MM.1S (cell line): ENCODE results near the gene SLC6A12.

Source experiments
- DNase-seq: peaks from one replicate; pipeline ENCODE4 v3.0.0-alpha.2; 2015
- H2AFZ ChIP-seq: fragments of 300-600 bp; sonication (generic); 2 replicates; pipeline ENCODE4 v1.6.0; 2016; ENCODE audit warnings: antibody characterized with exemption, low read length
- H3F3A ChIP-seq: fragments of 300-600 bp; sonication (generic); 2 replicates; pipeline ENCODE4 v1.6.1; 2016; ENCODE audit warnings: mild to moderate bottlenecking, antibody characterized with exemption, low read length, moderate library complexity, mixed read lengths; ENCODE audit not compliant: insufficient read depth
- H3K27ac ChIP-seq: fragments of 300-600 bp; sonication (generic); 2 replicates; pipeline ENCODE4 v1.5.1; 2016; ENCODE audit warnings: mild to moderate bottlenecking, low read length
- H3K27me3 ChIP-seq: fragments of 300-600 bp; sonication (generic); replicated peaks from 2 replicates; pipeline ENCODE4 v1.6.0; 2016; ENCODE audit warnings: low read length; ENCODE audit not compliant: insufficient read depth
- H3K36me3 ChIP-seq: fragments of 300-600 bp; sonication (generic); replicated peaks from 2 replicates; pipeline ENCODE4 v1.6.1; 2016; ENCODE audit warnings: mild to moderate bottlenecking, low read length, mixed read lengths; ENCODE audit not compliant: insufficient read depth
- H3K4me1 ChIP-seq: fragments of 300-600 bp; sonication (generic); 2 replicates; pipeline ENCODE4 v1.6.1; 2016; ENCODE audit warnings: low read length, mixed read lengths
- H3K4me2 ChIP-seq: fragments of 300-600 bp; sonication (generic); 2 replicates; pipeline ENCODE4 v1.6.0; 2016; ENCODE audit warnings: low read depth, low read length
- H3K4me3 ChIP-seq: fragments of 300-600 bp; sonication (generic); 2 replicates; pipeline ENCODE4 v1.5.1; 2016; ENCODE audit warnings: low read length, mixed read lengths
- H3K79me2 ChIP-seq: fragments of 300-600 bp; sonication (generic); 2 replicates; pipeline ENCODE4 v1.6.1; 2016; ENCODE audit warnings: mixed run types, low read length, mixed read lengths
- H3K9ac ChIP-seq: fragments of 300-600 bp; sonication (generic); 2 replicates; pipeline ENCODE4 v1.6.1; 2016; ENCODE audit warnings: low read length, mixed read lengths
- H3K9me2 ChIP-seq: fragments of 300-600 bp; sonication (generic); replicated peaks from 2 replicates; pipeline ENCODE4 v1.6.1; 2016; ENCODE audit warnings: mild to moderate bottlenecking, low read length, mixed read lengths; ENCODE audit not compliant: insufficient read depth
- H3K9me3 ChIP-seq: fragments of 300-600 bp; sonication (generic); replicated peaks from 2 replicates; pipeline ENCODE4 v1.6.1; 2016; ENCODE audit warnings: mild to moderate bottlenecking, low read length, mixed read lengths; ENCODE audit not compliant: insufficient read depth
- H4K20me1 ChIP-seq: fragments of 300-600 bp; sonication (generic); 2 replicates; pipeline ENCODE4 v1.6.1; 2016; ENCODE audit warnings: mild to moderate bottlenecking, low read length, moderate library complexity, mixed read lengths; ENCODE audit not compliant: insufficient read depth
- EZH2 ChIP-seq: fragments of 300-600 bp; sonication (generic); optimal IDR thresholded peaks from 2 replicates; pipeline ENCODE3; 2017; ENCODE audit warnings: low read depth, mild to moderate bottlenecking, antibody characterized with exemption, low read length, mixed read lengths
- EZH2phosphoT487 ChIP-seq: fragments of 300-600 bp; sonication (generic); IDR thresholded peaks from 2 replicates; pipeline ENCODE4 v1.6.1; 2018; ENCODE audit warnings: antibody characterized with exemption, low read length
- TF ChIP-seq, protein P1 (sequence below): fragments of 300-600 bp; sonication (generic); IDR thresholded peaks from 2 replicates; pipeline ENCODE4 v1.5.1; 2016; ENCODE audit warnings: antibody characterized with exemption, low read length, mixed read lengths

The SLC6A12 gene

GRCh38 chr12:171276-171675, 42.7 kb downstream of the SLC6A12 start:
- H3K4me3 ChIP-seq = no peak overlapping the region
- no peak overlapping the region for H3K9ac ChIP-seq
- peaks cover 17% of the 10 kb centered on the region for H3K4me1 ChIP-seq
- no peaks in the 10 kb centered on the region for H4K20me1 ChIP-seq
- no peaks in the 10 kb centered on the region for H3K9me3 ChIP-seq
- H3K9me2 ChIP-seq = no peaks in the 10 kb centered on the region
- 0 out of 2 replicates have a peak, but pooled peaks cover 4% of the 10 kb centered on the region for H3K27me3 ChIP-seq
- H2AFZ ChIP-seq = no peak overlapping the region
- H3K79me2 ChIP-seq = no peaks in the 10 kb centered on the region
- DNase-seq = no peak
- H3F3A ChIP-seq = peaks cover 2% of the 10 kb centered on the region; the same call in 1 of the 2 replicates
- H3K27ac ChIP-seq = no peak overlapping the region
- no peaks in the 10 kb centered on the region for H3K36me3 ChIP-seq
- TF ChIP-seq EZH2phosphoT487 (no peak), EZH2 (no peak)
- TF ChIP-seq, protein P1, sequence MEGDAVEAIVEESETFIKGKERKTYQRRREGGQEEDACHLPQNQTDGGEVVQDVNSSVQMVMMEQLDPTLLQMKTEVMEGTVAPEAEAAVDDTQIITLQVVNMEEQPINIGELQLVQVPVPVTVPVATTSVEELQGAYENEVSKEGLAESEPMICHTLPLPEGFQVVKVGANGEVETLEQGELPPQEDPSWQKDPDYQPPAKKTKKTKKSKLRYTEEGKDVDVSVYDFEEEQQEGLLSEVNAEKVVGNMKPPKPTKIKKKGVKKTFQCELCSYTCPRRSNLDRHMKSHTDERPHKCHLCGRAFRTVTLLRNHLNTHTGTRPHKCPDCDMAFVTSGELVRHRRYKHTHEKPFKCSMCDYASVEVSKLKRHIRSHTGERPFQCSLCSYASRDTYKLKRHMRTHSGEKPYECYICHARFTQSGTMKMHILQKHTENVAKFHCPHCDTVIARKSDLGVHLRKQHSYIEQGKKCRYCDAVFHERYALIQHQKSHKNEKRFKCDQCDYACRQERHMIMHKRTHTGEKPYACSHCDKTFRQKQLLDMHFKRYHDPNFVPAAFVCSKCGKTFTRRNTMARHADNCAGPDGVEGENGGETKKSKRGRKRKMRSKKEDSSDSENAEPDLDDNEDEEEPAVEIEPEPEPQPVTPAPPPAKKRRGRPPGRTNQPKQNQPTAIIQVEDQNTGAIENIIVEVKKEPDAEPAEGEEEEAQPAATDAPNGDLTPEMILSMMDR = no peak
- no peak overlapping the region for H3K4me2 ChIP-seq

GRCh38 chr12:170371-171225, 43.4 kb downstream of the SLC6A12 start:
- no peaks in the 10 kb centered on the region for H3K36me3 ChIP-seq
- no peak overlapping the region for H3K4me2 ChIP-seq
- H3K4me3 ChIP-seq = no peak overlapping the region
- H3K4me1 ChIP-seq = peaks cover 22% of the 10 kb centered on the region
- H4K20me1 ChIP-seq = no peaks in the 10 kb centered on the region
- no peaks in the 10 kb centered on the region for H3K79me2 ChIP-seq
- no peaks in the 10 kb centered on the region for H3K9me3 ChIP-seq
- no peak for DNase-seq
- H3F3A ChIP-seq = peaks cover 4% of the 10 kb centered on the region; the same call in 1 of the 2 replicates
- H3K27me3 ChIP-seq = 0 out of 2 replicates have a peak, but pooled peaks cover 4% of the 10 kb centered on the region
- H3K27ac ChIP-seq = no peak overlapping the region
- no peak for TF ChIP-seq EZH2
- TF ChIP-seq, protein P1 = no peak
- TF ChIP-seq EZH2phosphoT487 = no peak
- H3K9ac ChIP-seq = no peak overlapping the region
- H2AFZ ChIP-seq = no peak overlapping the region
- H3K9me2 ChIP-seq = no peaks in the 10 kb centered on the region

- Histone ChIP-seq H3K27ac (no peak overlapping the region), H3K4me1 (peaks cover 23% of the 10 kb centered on the region), H3K27me3 (0 out of 2 replicates have a peak, but pooled peaks cover 4% of the 10 kb centered on the region), H4K20me1 (no peaks in the 10 kb centered on the region), H3K36me3 (no peaks in the 10 kb centered on the region), H3K9ac (no peak overlapping the region), H3K79me2 (no peaks in the 10 kb centered on the region), H3K4me3 (no peak overlapping the region), H3K9me3 (no peaks in the 10 kb centered on the region), H3K4me2 (no peak overlapping the region), H2AFZ (no peak overlapping the region), H3F3A (peaks cover 4% of the 10 kb centered on the region; the same call in 1 of the 2 replicates), H3K9me2 (no peaks in the 10 kb centered on the region)
- TF ChIP-seq, protein P1 = no peak
- TF ChIP-seq EZH2phosphoT487 (no peak), EZH2 (no peak)
- DNase-seq = no peak
These were observed 44.2 kb downstream of the SLC6A12 start for GRCh38 chr12:169528-170370.
